Globus pallidus (tissue), 1 donor: ENCODE data around the gene CTNS.

ENCODE experiments used
- DNase-seq: peaks from one replicate; pipeline ENCODE4 v3.0.0-alpha.2; 2015; ENCODE audit warnings: low spot score

CTNS gene

GRCh38 chr17:3659541-3660111 lies 23.1 kb downstream of the CTNS start:
- DNase-seq: peak; percentile 69

GRCh38 chr17:3660311-3660891 lies 23.8 kb downstream of the CTNS start:
- DNase-seq: peak; percentile 50

- no peak for DNase-seq
Measured at GRCh38 chr17:3663102-3664011, 26.8 kb downstream of the CTNS start.

GRCh38 chr17:3665834-3666233 lies 29.3 kb downstream of the CTNS start:
- peak; percentile 71 for DNase-seq

- no peak for DNase-seq
Measured at GRCh38 chr17:3666516-3666915, 30.0 kb downstream of the CTNS start.

- DNase-seq: peak; percentile 49
Measured at GRCh38 chr17:3667366-3668278, 31.1 kb downstream of the CTNS start.

- peak; percentile 98 for DNase-seq
Measured at GRCh38 chr17:3668279-3669084, 31.9 kb downstream of the CTNS start, which contains the start of the genes EMC6 and TAX1BP3. EMC6 (plus strand) TSS chr17:3668812; CDS start chr17:3669147, 335 bp downstream. TAX1BP3 (minus strand) TSS chr17:3668578; CDS start chr17:3668526, 52 bp downstream.

GRCh38 chr17:3669085-3669347 lies 32.5 kb downstream of the CTNS start:
- no peak for DNase-seq

- no peak for DNase-seq
Measured at GRCh38 chr17:3669548-3669947, 33.0 kb downstream of the CTNS start.

- DNase-seq: no peak
Measured at GRCh38 chr17:3672571-3672970, 36.0 kb downstream of the CTNS start.

- DNase-seq: no peak
Measured at GRCh38 chr17:3675886-3676285, 39.3 kb downstream of the CTNS start.

- DNase-seq: no peak
Measured at GRCh38 chr17:3678095-3678820, 41.7 kb downstream of the CTNS start.

- no peak for DNase-seq
Measured at GRCh38 chr17:3678821-3679530, 42.4 kb downstream of the CTNS start.

- no peak for DNase-seq
Measured at GRCh38 chr17:3679531-3680126, 43.1 kb downstream of the CTNS start.

- no peak for DNase-seq
Measured at GRCh38 chr17:3681057-3681456, 44.5 kb downstream of the CTNS start.

GRCh38 chr17:3681565-3681964 lies 45.0 kb downstream of the CTNS start:
- no peak for DNase-seq

- no peak for DNase-seq
Measured at GRCh38 chr17:3682033-3682432, 45.5 kb downstream of the CTNS start.

GRCh38 chr17:3683054-3683511 lies 46.5 kb downstream of the CTNS start:
- DNase-seq: no peak

GRCh38 chr17:3685174-3685573 lies 48.6 kb downstream of the CTNS start:
- no peak for DNase-seq
